Measurements from ENCODE around the gene C1QL4.
"Not testable (repeated sequence)": the region's sequence is repeated elsewhere in the genome, so short reads cannot be mapped to it uniquely, and the experiment has no call there.

DNA sequence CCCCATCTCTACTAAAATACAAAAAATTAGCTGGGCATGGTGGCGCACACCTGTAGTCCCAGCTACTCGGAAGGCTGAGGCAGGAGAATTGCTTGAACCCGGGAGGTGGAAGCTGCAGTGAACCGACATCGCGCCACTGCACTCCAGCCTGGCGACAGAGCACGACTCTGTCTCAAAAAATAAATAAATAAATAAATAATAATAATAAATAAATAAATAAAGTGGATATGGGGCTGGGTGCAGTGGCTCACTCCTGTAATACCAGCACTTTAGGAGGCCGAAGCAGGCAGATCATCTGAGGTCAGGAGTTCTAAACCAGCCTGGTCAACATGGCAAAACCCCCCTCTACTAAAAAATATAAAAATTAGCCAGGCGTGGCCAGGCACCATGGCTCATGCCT lies 19.9 kb downstream of the C1QL4 start:
- not testable (repeated sequence) for TF ChIP-seq CTCF, MYC (IDR thresholded peaks at IDR 0.05; ENCODE audit: low read depth, low read length)

Measured in NB4 (cell line).